ENCODE data around the gene FPGS.

GRCh38 chr9:127818574-127818973 lies 15.9 kb downstream of the FPGS start:
- TF ChIP-seq CTCF (IDR thresholded peaks at IDR 0.05) = no peak
- TF ChIP-seq POLR2A (IDR thresholded peaks at IDR 0.05) = no peak

Measured in testis (tissue), 2 donors.